ENCODE data around the gene NUDC. TPM values are rescaled to one million over a fixed set of nuclear protein-coding genes. Genes with fewer than 3 reads are reported as not detected.

Gene NUDC
- total RNA-seq, 2 donors from 2014 or later, result 45.0 to 108 TPM

DNA sequence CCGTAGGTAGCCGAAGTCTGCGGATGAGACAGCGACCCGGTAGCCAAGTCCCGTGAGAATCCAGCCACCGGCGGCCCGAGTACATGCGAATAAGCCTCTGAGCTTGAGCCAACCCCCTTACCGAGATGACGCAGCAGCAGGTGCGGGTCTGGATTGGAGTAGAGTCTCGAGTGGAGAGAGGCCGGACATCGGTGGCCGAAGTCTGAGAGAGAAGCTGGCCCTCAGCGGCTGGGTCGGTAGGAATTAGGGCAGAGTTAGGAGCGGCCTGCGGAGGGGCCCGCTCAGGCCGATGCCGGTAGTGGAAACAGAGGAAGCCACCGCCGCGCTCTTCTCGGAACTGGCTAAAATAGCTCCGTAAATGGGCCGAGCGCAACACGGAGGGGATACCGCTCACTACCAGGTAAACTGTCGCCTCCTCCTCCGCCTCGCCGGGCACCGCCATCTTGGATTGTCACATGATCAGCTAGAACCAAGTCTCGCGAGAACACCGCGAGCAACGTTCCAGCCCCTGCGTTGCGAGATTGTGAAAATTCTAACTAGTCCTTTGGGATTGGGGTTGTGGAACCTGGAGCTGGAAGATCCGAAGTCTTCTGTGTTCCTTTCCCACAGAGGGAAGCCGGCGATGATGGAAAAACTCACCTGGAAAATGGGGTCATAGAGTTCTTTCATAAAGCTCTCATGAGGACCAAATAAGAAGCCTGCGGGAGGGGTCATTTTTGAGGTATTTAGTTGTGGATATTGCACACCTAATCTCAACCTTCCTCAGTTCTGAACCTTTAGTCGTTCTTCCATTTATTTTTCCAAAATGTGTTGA is 21.3 kb upstream of the NUDC start, which contains the start of gene GPATCH3:
GPATCH3 (minus strand) TSS at position 467 of the 814 bp plus-strand sequence; CDS start at position 442, 25 bp downstream.
- Mint-ChIP-seq H3K4me1 (peaks cover 15% of the 10 kb centered on the region), H3K27me3 (no peaks in the 10 kb centered on the region), H3K4me3 (peak within 1 kb of the TSS; percentile 88), H3K27ac (peak within 1 kb of the TSS; percentile 95), H3K36me3 (ENCODE audit: low read depth) (peaks cover 47% of the 10 kb centered on the region), H3K9me3 (no peaks in the 10 kb centered on the region)
- ATAC-seq (replicated peaks), result peak; percentile 94

DNA sequence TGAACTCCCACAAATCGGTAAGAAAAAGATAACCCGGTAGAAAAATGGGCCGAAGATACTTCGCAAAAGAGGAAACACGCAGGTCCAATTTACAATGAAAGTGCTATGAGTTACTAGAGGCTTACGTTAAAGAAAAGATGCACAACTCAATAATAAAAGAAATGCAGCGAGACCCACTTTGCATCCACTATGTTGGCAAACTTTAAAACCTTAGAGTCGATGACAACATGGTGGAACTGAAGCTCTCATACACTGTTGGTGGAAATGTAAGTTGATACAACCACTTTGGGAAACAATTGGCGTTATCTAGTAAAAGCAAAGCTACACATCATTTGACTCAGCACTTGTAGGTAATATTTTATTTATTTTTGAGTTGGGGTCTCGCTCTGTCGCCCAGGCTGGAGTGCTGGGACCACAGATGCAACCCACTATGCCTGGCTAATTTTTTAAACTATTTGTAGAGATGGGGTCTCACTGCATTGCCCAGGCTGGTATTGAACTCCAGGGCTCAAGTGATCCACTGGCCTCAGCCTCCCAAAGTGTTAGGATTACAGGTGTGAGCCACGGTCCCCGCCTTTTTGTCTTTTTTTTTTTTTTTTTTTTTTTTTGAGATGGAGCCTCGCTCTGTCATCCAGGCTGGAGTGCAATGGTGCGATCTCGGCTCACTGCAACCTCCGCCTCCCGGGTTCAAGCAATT is 20.6 kb upstream of the NUDC start:
- peaks cover 40% of the 10 kb centered on the region for H3K36me3 Mint-ChIP-seq (ENCODE audit: low read depth)
- H3K27me3 Mint-ChIP-seq, result no peaks in the 10 kb centered on the region
- ATAC-seq (replicated peaks), result no peak
- H3K27ac Mint-ChIP-seq, result peak overlapping the region; percentile 95
- peak overlapping the region; percentile 88 for H3K4me3 Mint-ChIP-seq
- H3K9me3 Mint-ChIP-seq, result no peaks in the 10 kb centered on the region
- peaks cover 15% of the 10 kb centered on the region for H3K4me1 Mint-ChIP-seq

DNA sequence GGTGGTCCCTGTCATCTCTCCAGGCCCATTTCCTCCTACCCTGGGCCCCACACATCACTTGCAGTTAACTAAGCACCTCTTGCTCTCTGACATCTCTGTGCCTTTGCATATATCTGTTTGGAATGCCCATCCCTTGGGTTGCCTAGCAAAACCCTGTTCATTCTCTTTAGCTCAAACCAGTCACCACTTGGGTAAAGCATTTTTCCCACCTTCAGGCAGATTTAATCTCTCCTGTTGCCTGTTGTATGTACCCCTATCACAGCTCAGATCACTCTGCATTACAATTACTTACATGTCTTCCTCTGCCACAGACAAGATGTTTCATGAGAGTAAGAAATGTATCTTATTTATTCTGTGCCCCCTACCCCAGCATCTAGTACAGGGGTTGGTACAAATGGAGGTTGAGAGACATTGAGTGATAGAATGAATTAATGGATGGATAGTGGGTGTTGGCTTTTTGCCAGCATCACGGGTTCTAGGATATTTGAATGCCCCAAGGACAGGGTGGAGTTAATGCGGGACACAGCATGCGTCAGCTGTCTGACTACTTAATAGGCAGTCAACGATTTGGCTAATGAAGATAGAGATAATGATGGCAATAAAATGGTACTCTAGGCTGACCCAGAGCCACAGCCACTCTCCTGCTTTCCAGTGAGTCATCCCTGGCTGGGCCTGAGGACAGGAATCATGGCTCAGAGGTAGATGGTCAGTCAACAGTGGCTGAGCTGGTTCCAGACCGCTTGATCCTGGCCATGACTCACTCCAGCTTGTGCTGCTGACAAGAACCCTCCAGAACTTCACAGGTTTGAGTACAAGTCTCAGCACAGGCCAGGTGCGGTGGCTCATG is 14.2 kb upstream of the NUDC start:
- Mint-ChIP-seq H3K4me3 (no peak overlapping the region), H3K36me3 (ENCODE audit: low read depth) (no peaks in the 10 kb centered on the region), H3K27me3 (peaks cover 4% of the 10 kb centered on the region), H3K27ac (no peak overlapping the region), H3K9me3 (no peaks in the 10 kb centered on the region), H3K4me1 (peaks cover 4% of the 10 kb centered on the region)
- ATAC-seq (replicated peaks), result no peak

DNA sequence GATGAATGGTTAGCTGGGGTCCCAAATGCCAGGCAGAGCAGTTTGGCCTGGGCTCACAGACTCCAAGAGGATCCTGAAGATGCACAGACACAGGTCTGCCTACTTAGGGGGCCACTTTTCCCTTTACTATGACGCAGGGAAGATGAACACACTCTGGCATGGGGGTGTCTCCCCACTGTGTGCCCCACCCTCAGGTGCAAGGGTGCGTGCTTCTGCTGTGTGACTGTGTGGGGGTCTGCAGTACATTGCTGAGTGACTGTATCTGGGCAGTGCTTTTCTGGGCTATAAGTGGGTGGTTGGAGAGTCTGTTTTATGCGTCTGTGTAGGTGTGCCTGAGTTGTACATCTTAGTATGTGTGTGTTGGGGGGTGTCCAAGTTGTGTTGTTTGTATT is 11.6 kb upstream of the NUDC start:
- Mint-ChIP-seq H3K4me1 (peaks cover 4% of the 10 kb centered on the region), H3K36me3 (ENCODE audit: low read depth) (no peaks in the 10 kb centered on the region), H3K9me3 (no peaks in the 10 kb centered on the region), H3K27me3 (peaks cover 4% of the 10 kb centered on the region), H3K27ac (peak overlapping the region; percentile 35), H3K4me3 (no peak overlapping the region)
- ATAC-seq (replicated peaks), result no peak

DNA sequence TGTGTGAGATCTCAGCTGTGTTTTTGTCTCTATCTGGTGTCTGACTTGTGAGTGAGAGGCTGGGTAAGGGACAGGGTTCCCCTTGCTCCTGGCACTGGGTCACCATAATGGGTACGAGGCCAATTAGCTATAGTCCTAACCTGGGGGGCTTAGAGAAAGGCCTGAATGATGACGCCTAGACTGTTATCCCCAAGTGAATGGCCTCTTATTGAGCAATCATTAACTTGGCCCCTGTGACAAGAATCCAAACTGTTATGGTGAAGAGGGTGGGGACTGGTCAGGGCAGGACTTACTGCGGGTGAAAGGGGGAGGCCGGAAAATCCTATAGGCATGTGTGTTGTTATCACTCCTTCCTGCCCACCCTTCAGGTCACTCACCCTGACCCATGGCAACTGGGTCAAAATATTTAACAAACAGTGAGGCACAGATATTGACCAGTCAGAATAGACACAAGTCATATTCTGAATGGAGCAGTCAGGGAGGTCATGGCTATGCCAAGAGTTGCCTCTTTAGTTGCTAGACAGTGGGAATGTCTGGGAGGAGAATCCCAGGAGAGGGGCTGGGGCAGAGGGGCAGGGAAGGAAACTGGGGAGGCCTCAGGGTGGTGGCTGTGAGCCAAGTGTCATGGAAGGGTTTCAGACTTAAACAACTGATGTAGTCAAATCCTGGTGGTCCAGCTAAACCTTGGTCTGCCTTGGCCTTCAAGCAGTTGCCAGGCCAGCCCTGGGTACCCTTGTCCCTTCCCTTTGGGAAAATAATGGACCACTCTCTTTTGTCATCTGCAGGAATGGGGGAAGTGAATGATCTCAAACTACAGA is 11.0 kb upstream of the NUDC start:
- ATAC-seq (replicated peaks), result no peak
- H3K36me3 Mint-ChIP-seq (ENCODE audit: low read depth), result no peaks in the 10 kb centered on the region
- H3K4me3 Mint-ChIP-seq, result no peak overlapping the region
- H3K9me3 Mint-ChIP-seq, result no peaks in the 10 kb centered on the region
- peak overlapping the region; percentile 35 for H3K27ac Mint-ChIP-seq
- peaks cover 4% of the 10 kb centered on the region for H3K4me1 Mint-ChIP-seq
- peaks cover 4% of the 10 kb centered on the region for H3K27me3 Mint-ChIP-seq

DNA sequence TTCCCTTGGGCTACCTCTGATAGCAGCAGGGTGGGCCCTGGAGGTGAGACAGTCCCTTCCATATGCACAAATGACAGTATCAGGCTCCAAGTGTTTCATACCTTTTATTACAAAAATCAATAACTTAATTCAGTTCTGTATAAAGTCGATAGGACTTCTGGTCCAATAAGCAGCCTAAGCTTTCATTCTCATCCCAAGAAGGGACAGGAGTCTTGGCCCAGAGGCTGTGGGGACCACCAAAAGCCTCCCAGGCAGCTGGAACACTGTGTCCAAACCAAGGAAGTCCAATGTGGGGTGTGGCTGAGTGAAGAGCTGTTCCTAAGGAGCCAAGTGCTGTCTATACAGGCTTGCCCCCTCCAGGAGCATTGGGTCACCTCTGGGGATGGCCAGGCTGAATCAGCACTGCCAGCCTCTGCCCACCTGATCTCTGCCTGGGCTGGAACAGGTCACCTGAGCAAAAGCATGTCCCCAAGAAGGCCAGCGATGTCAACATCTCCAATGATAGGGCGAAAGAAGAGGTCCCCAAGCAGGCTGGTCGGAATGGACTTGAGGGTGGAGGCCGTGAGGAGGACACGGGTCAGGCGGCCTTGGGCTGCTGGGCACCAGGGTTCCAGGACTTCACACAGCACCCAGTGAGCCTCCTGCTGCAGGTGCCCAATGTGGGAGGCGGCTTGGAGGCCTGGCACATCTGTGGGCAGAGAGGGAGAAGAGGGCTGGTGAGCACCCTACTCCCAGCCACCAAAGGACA is 10.0 kb upstream of the NUDC start:
- Mint-ChIP-seq H3K36me3 (ENCODE audit: low read depth) (no peaks in the 10 kb centered on the region), H3K4me1 (peaks cover 4% of the 10 kb centered on the region), H3K27me3 (peaks cover 4% of the 10 kb centered on the region), H3K4me3 (no peak overlapping the region), H3K27ac (no peak overlapping the region), H3K9me3 (no peaks in the 10 kb centered on the region)
- ATAC-seq (replicated peaks), result no peak

DNA sequence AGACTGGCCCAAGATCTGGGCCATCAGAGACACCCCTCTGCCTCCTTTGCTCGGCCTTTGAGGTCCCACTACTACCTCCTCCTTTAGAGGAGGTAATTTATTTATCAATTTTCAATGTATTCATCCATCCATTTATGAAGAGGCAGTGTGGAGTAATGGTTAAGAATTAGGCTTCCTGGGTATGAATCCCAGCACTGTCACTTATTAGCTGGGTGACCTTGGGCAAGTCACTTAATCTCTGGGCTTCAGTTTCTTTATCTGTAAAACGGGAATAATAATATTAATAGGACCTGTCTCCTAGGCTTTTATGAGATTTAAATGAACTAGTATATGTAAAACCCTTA is 9.4 kb upstream of the NUDC start:
- Mint-ChIP-seq H3K4me1 (peaks cover 4% of the 10 kb centered on the region), H3K9me3 (no peaks in the 10 kb centered on the region), H3K27ac (no peak overlapping the region), H3K4me3 (no peak overlapping the region), H3K27me3 (peaks cover 4% of the 10 kb centered on the region), H3K36me3 (ENCODE audit: low read depth) (no peaks in the 10 kb centered on the region)
- ATAC-seq (replicated peaks), result no peak

DNA sequence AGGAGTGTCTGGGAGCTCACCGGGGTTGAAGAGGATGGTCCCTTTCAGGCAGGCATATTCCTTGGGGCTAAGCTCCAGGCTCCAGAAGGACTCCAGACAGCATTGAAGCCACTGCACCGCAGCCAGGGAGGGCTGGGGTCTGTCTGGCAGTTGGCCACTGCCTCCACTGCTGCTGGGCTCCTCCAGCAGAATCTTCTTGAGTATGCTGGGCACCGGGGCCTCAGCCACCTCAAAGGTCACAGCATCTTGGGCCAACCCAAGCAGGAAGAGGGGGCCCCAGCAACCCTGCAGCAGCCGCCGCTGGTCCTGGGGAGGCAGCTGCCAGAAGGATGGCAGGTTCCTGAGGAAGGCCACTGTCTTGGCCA is 8.2 kb upstream of the NUDC start:
- H3K36me3 Mint-ChIP-seq (ENCODE audit: low read depth), result no peaks in the 10 kb centered on the region
- H3K4me3 Mint-ChIP-seq, result no peak overlapping the region
- no peaks in the 10 kb centered on the region for H3K9me3 Mint-ChIP-seq
- no peak overlapping the region for H3K27ac Mint-ChIP-seq
- peaks cover 4% of the 10 kb centered on the region for H3K27me3 Mint-ChIP-seq
- peaks cover 4% of the 10 kb centered on the region for H3K4me1 Mint-ChIP-seq
- no peak for ATAC-seq (replicated peaks)

DNA sequence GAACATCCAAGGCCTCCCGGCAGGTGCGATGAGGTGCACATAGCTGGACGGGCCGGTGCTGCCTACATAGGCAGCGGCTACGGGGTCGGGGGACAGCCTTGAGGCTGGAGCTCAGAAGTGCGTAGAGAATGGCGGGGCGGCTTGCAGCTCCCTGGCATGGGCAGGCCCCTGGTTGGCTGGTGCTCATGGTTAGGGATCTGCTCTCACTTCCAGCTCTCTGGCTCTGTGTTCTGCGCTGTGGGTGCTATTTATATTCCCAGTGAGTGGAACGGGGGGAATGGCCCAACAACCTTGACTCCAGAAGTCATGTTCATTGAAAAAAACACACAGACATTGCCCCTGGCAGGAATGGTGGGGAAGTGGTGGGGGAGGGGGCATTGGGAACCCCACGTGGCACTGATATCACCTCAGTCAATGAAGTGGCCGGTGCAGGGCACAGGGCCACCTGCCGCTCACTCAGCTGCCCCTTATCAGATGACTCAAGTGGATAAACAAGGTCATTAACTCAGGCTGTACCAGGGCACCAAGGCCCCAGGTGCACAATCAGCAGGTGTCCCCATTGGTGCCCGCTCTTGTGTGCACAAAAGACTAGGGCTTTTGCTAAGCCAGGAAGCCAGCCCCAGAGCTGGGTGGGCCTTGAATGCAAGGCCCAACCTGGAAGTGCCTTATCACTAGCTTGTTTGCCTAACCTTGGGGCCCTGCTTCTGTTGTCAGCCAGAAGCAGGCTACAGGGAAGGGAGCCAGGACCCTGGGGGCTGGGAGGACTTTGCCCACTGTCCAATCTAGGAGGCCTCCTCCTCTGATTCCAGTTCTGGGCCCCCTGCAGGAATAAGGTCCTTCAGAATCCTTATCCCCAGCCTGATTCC is 7.6 kb upstream of the NUDC start, which contains the start of gene NR0B2:
NR0B2 (minus strand) TSS at position 222 of the 866 bp plus-strand sequence; CDS start at position 187, 35 bp downstream.
- Mint-ChIP-seq H3K27ac (no peak within 1 kb of the TSS), H3K27me3 (peaks cover 4% of the 10 kb centered on the region), H3K4me3 (no peak within 1 kb of the TSS), H3K4me1 (peaks cover 4% of the 10 kb centered on the region), H3K9me3 (no peaks in the 10 kb centered on the region), H3K36me3 (ENCODE audit: low read depth) (no peaks in the 10 kb centered on the region)
- ATAC-seq (replicated peaks), result no peak

DNA sequence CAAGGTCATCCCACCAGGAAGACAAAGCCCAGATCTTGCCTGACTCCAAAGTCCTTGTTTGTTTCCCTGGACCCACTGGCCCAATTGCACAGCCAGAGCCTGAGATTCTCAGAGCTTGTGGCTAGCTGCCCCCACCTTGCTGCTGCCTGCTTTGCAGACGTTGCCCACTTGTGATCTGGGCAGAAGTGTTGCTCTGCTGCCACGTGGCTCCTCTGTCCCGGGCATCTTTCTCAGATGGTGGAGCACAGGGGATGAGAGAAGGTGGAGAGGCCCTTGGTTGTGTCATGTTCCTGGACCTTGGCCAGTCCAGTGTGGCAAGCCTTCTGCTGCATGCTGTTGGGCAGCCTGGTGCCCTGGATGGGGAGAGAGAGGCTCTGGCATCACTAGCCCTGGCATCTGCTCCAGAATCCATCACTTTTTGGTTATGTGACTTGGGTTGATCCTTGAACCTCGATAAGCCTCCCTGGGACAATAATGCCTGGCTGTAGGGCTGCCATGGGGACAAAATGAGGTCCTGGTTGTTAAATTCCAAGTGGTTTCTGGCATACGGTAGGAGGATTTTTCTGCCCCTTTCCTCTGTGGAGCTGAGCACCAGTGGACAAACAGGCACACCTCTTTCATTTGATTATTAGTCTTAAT is 6.2 kb upstream of the NUDC start:
- ATAC-seq (replicated peaks), result no peak
- Mint-ChIP-seq H3K4me3 (no peak overlapping the region), H3K27me3 (no peaks in the 10 kb centered on the region), H3K36me3 (ENCODE audit: low read depth) (no peaks in the 10 kb centered on the region), H3K4me1 (peaks cover 2% of the 10 kb centered on the region), H3K27ac (no peak overlapping the region), H3K9me3 (no peaks in the 10 kb centered on the region)

DNA sequence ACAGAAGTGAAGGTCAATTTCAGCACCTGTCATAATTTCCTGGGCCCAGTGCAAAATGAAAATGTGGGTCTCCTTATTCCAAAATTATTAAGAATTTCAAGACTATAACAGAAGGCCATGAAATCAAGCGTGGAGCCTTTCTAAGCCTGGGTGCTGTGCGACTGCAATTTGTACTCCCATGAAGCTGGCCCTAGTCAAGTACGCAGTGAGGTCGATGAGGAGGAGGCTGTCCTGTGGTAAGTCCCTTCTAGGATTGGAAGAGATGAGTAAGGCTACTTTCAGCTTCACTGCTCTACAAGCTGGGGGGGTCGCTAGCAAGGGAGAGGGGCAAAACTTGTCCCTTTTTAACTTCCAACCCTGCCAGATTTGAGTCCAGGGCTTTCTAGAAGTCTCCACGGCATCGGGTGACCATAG is 410 bp upstream of the NUDC start:
- H3K9me3 Mint-ChIP-seq, result no peaks in the 10 kb centered on the region
- peaks cover 16% of the 10 kb centered on the region for H3K4me1 Mint-ChIP-seq
- peak; percentile 70 for ATAC-seq (replicated peaks)
- H3K27me3 Mint-ChIP-seq, result no peaks in the 10 kb centered on the region
- H3K27ac Mint-ChIP-seq, result peak overlapping the region; percentile 96
- peak overlapping the region; percentile 92 for H3K4me3 Mint-ChIP-seq
- peaks cover 48% of the 10 kb centered on the region for H3K36me3 Mint-ChIP-seq (ENCODE audit: low read depth)

DNA sequence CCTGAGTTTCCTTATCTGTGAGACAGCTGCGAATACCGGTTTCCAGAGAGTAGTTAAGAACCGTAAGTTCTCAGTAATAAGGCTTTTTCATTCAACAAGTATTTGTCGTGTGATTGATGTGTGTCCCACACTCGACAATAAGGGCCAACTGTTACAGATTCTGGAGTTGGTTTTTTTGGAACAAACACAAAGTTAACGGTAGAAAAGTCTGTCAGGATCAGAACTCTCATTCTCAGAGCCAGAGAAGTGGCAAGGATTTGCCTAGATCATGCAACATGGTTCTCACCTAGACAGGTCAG is 837 bp downstream of the NUDC start:
- H3K4me1 Mint-ChIP-seq, result peaks cover 21% of the 10 kb centered on the region

More for the DNA sequence above, 837 bp downstream of the NUDC start:
- Mint-ChIP-seq H3K27me3 (no peaks in the 10 kb centered on the region), H3K36me3 (ENCODE audit: low read depth) (peaks cover 61% of the 10 kb centered on the region), H3K9me3 (no peaks in the 10 kb centered on the region), H3K4me3 (peak overlapping the region; percentile 92), H3K27ac (peak overlapping the region; percentile 96)
- no peak for ATAC-seq (replicated peaks)

All from activated T-helper 17 cell treated with anti-CD3 and anti-CD28 coated beads, Interleukin-2, amount 50 U/mL, for 72 hours (primary cell).